ENCODE results near the gene MAP7.

DNA sequence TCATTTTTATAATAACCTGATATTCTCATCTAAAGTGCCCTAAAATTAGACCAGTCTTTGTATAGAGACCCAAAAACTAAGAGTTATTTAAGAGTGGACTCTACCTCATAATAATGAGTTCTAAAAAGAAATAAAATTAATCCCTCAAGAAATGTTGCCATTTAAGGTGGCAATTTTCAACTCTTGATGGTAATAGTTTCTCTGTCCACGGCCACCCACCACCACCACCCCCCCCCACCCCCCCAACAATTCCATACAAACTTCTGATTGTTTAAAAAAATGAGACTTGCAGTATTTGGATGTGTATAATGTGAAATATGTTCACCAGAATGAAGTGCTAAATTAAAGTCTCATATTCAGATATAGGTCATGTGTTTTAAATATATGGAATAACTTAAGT is 2.4 kb downstream of the MAP7 start:
- TF ChIP-seq, protein P1, sequence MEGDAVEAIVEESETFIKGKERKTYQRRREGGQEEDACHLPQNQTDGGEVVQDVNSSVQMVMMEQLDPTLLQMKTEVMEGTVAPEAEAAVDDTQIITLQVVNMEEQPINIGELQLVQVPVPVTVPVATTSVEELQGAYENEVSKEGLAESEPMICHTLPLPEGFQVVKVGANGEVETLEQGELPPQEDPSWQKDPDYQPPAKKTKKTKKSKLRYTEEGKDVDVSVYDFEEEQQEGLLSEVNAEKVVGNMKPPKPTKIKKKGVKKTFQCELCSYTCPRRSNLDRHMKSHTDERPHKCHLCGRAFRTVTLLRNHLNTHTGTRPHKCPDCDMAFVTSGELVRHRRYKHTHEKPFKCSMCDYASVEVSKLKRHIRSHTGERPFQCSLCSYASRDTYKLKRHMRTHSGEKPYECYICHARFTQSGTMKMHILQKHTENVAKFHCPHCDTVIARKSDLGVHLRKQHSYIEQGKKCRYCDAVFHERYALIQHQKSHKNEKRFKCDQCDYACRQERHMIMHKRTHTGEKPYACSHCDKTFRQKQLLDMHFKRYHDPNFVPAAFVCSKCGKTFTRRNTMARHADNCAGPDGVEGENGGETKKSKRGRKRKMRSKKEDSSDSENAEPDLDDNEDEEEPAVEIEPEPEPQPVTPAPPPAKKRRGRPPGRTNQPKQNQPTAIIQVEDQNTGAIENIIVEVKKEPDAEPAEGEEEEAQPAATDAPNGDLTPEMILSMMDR (IDR thresholded peaks at IDR 0.05) = no peak
- no peak for TF ChIP-seq POLR2AphosphoS5 (IDR thresholded peaks at IDR 0.05)
